Activated naive CD4-positive, alpha-beta T cell treated with Interleukin-2 at 50 U/mL for 16 hours (primary cell): ENCODE data around the gene NRAP.

Source experiments
- DNase-seq: peaks from one replicate; pipeline ENCODE4 v3.0.0-alpha.2; 2020

NRAP gene

DNA sequence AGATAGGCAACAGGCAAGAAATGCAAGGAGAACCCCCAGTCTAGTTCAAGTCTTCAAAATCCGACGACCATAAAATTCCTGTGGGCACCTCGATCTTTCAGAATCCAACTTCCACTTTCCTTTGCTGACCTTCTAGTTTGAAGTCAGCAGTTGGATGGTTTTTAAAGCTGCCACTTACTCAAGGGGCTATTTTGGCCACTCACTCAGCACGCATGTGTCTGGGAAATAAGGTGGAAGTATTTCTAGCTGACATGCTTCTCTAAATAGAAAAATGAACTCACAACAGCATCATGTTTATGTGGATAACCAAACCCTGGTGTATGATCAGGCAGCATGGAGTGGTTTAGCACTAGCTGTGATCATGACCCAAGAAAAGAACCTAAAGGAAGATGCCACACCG is at the start of gene NRAP:
Gene NRAP (minus strand): TSS at position 134 of the 400 bp plus-strand sequence. CDS start 159 bp downstream, outside the sequence.
- no peak for DNase-seq

DNA sequence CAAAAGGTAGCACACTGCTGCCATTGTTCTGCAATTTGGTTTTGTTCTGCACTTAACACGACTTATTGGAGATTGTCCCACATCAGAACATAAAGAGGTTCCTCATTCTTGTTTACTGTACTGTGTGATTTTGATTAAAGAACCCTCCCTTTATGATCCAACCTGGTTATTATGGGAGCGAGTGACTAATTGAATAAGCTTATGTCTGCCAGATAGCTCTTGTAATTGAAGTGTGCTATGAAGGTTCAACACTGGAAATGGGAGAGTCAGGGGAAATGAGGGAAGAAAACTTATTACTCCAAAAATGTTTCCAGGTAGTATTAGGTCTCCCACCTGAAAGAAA is 49.8 kb upstream of the NRAP start:
- no peak for DNase-seq

- DNase-seq = no peak
Measured at GRCh38 chr10:113712755-113713639, 49.2 kb upstream of the NRAP start.

GRCh38 chr10:113712024-113712423 is 48.2 kb upstream of the NRAP start:
- no peak for DNase-seq

GRCh38 chr10:113711142-113711541 is 47.3 kb upstream of the NRAP start:
- no peak for DNase-seq

DNA sequence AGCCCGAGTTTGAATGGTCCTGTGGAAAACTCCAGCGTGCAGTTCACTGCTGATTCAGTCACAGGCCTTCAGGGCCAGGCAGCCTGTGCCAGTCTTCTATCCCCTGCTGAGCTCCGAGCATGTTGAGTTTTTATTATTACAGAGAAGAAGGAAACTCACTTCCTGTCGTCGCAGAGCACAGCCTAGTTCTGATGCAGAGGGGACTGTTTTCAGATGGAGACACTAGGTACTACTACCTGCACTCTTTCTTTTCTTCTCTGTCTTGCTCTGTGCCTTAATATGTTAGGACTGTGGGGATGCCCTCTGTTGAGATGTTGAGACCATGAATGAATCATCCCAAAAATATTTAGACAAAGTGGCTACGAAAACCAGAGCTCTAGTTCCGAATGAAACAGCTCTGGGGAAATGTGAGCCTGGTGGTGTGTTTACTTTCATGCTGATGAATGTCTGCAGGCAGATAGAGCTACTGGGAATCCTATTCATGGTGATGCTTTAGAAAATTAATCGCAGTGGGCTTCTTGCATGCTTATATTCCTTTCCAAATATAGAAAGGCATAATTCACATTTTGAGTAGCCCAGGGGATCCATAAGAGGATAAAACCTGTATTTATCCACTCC is 45.5 kb upstream of the NRAP start:
- no peak for DNase-seq

- DNase-seq = no peak
Measured at GRCh38 chr10:113708640-113709039, 44.8 kb upstream of the NRAP start.

- no peak for DNase-seq
Measured at GRCh38 chr10:113706623-113707022, 42.8 kb upstream of the NRAP start.

GRCh38 chr10:113705344-113705652 is 41.5 kb upstream of the NRAP start:
- no peak for DNase-seq

DNA sequence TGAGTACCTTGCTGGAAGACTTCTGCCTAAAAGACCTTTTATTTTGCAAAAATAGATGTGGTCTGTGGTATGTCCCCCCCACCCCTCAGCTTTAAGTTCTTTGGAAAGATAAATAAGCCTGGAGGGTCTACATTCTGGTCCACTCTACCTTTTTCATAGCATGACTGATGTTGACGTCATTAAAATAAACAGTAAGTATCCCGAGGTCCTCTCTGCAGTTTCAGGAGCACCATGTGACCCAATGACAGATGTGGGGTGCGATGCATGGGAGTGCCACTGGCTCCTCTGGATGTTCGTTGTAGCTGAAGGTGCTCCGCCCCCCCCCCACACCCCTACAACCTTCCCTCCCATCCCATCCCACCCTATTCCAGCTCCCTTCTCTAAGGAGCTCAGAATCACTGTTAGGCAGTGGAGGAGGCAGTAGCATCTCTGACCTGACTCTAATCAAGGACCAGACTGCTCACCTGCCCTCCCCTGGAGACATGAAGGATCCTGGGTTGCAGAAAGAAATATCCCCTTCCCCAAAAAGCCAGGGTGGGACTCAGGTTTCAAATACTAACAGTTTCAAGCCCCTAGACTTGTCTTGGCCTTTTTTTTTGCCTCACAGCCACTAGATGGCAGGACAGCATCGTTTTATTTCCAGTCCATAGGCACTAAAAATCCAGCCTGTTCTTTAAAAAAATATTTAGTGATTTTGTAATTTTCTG is 40.9 kb upstream of the NRAP start:
- no peak for DNase-seq

GRCh38 chr10:113697595-113697994 is 33.8 kb upstream of the NRAP start:
- no peak for DNase-seq

- no peak for DNase-seq
Measured at GRCh38 chr10:113695691-113696090, 31.9 kb upstream of the NRAP start.

DNA sequence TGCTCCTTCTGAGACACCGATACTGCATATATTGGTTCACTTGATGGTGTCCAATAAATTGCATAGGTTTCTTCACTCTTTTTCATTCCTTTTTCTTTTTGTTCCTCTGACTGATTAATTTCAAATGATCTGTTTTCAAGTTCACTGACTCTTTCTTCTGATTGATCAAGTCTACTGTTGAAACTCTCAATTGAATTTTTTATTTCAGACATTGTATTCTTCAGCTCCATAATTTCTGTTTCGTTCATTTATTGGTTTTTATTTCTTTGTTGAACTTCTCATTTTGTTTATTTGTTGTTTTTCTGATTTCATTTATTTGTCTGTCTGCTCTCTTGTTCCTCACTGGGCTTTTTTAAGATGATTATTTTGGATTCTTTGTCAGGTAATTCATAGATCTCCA is 29.5 kb upstream of the NRAP start:
- DNase-seq = no peak

- no peak for DNase-seq
Measured at GRCh38 chr10:113692271-113692670, 28.4 kb upstream of the NRAP start.

- DNase-seq = no peak
Measured at GRCh38 chr10:113691381-113691780, 27.5 kb upstream of the NRAP start.

DNA sequence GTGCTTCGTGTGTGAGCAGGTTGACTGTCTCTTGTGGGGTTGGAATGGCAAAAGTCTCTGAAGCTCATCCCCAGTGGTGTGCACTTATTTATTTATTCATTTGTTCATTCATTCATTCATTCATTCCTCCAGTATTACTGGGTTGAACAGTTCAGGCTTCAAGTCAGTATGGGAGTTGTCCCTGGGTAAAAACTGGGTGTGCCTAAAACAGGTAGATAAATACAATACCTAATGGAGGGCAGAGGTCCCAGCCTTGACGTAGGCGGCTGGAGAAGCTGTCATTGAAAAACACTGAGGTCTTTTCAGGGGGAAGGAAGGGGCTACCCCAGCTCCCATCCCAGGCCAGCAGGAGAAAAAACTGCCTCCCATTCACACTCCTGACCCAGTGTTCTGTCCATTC is 26.9 kb upstream of the NRAP start:
- no peak for DNase-seq

- no peak for DNase-seq
Measured at GRCh38 chr10:113689574-113689973, 25.7 kb upstream of the NRAP start.

DNA sequence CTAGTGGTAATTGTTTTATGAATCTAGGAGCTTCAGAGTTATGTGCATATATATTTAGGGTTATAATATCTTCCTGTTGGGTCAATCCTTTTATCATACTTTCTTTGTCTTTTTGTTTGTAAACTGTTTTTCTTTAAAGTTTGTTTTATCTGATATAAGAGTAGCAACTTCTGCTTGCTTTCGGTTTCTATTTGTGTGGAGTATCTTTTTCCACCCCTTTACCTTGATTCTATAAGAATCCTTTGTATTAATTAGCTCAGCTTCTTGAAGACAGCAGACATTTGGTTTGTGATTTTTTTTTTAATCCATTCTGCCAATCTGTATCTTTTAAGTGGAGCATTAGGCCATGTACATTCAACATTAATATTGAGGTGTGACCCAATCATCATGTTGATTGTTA is 25.2 kb upstream of the NRAP start:
- DNase-seq = no peak

DNA sequence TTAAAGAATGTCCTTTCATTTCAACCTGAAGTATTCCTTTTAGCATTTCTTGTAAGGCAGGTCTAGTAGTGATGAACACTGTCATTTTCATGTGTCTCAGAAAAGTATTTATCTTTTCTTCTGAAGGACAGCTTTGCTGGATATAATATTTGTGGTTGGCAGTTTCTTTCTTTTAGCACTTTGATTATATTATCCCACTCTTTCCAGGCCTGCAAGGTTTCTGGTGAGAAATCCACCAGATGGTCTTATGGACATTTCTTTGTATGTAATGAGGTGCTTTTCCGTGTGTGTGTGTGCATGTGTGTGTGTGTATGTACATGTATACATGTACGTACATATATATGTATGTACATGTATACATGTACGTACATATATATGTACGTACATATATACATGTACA is 23.2 kb upstream of the NRAP start:
- no peak for DNase-seq

DNA sequence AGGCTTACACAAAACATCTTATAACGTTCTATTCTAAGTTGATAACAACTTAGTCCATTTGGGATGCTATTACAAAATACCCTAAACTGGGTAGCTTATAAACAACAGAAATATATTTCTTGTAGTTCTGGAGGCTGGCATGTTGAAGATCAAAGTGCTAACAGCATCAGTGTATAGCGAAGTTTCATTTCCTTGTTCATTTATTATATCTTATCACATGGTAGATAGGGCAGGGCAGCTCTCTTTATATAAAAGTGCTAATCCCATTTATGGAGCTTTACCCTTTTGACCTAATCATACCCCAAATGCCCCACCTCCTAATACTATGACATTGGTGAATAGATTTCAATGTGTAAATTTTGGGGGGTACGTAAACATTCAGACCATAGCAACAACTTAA is 22.2 kb upstream of the NRAP start:
- DNase-seq = no peak

DNA sequence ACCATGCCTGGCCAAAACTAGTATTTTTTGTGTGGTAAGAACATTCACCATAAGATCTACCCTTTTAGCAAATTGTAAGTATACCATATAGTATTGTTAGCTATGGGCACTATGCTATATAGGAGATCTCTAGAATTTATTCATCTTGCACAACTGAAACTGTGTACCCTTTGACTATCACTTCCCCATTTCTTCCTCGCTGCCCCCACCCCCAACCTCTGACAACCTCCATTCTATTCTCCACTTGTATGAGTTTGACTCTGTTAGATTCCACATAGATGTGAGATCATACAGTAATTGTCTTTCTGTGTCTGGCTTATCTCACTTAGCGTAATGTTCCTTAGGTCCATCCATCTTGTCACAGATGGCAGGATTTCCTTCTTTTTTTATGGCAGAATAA is 19.5 kb upstream of the NRAP start:
- DNase-seq = no peak

DNA sequence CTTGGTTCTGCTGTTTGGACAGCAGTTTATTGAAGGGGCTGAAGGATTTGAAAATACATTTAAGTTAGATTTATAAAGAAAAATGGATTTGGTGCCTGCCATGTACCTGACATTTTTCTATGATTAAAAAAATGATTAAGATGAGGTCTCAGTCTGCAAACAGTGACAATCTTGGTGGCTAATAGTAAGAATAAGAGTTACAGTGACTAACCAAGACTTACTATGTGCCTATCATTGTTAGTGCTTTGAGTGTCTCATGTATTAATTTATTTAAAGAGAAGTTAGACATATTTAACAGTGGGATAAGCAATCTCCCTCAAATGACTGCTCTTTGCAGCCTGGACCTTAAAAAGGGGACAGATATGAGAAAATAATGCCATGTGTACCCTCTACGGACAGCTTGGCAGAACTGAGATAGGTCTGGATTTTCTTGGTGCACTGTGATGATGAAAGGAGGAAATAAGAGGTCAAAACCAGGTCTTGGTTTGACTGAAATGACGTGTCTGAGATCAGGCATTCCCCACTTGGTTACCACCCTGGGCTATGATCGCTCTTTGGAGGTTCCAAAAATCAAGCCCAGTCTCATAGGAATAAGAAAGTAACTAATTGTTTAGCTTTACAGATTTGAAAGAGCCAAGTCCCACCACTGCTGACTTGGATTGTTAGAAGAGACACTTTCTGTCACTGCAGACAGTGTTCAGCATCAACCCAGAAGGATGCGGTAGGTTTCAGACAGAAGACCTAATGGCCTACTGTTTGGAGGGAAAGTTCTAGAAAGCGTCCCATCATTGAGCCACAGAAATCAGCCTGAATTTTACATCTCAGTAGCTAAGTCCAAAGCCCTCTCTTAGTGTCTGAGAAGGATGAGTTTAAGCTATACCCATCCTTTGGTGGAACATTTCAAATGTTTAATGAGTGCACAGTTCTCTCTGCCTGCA is 18.0 kb upstream of the NRAP start:
- peak; percentile 47 for DNase-seq
